Measurements from ENCODE around the gene CFAP90. TPM values are rescaled to one million over a fixed set of nuclear protein-coding genes. Genes with fewer than 3 reads are reported as not detected.

Gene CFAP90
- total and polyA plus RNA-seq, 2 of the 8 experiments (the other 6 are each of a cell fraction or from before 2014, with no cell fraction given): 0.39 to 0.92 TPM

GRCh38 chr5:7852988-7853387, 2.1 kb upstream of the CFAP90 start:
- no peak overlapping the region for H3K18ac ChIP-seq (ENCODE audit: extremely low read depth, low read length)
- no peak overlapping the region for H2AFZ ChIP-seq (ENCODE audit: low read length)
- 80% methylated on average over 2 of the region's 2 CpGs; no CpG with 5 or more reads in 1 of the 2 experiments for WGBS, 2 experiments (ENCODE audit: extremely low coverage in 1 of 2, insufficient coverage in 1 of 2, insufficient read length in 1 of 2, insufficient replicate concordance in 2 of 2, low coverage in 1 of 2, low lambda C conversion rate in 2 of 2, missing lambda C conversion rate in 1 of 2)
- peaks cover 9% of the 10 kb centered on the region for H3K23me2 ChIP-seq (ENCODE audit: low read depth, low read length)
- H3K14ac ChIP-seq (ENCODE audit: insufficient read length): no peak overlapping the region
- H3K9ac ChIP-seq (replicated peaks in 1 of 4; ENCODE audit: extremely low read depth in 1 of 4, low read depth in 3 of 4, low read length in 3 of 4): no peak overlapping the region
- no peak overlapping the region for H3K56ac ChIP-seq (replicated peaks; ENCODE audit: insufficient read length, low read depth, low read length)
- peaks cover 0 to 16% (median 9%) of the 10 kb centered on the region in 4 experiments; a peak in 4 of 7 replicates for H3K27me3 ChIP-seq (replicated peaks in 1 of 4; ENCODE audit: control insufficient read depth in 3 of 4, extremely low read depth in 1 of 4, insufficient read depth in 3 of 4, low read length in 3 of 4)
- H3K9me3 ChIP-seq (ENCODE audit: insufficient read depth in 2 of 2, low read depth in 1 of 2, low read length in 1 of 2): no peaks in the 10 kb centered on the region
- no peak overlapping the region for H2BK12ac ChIP-seq (ENCODE audit: low read depth, low read length)
- FAIRE-seq (no peak), DNase-seq (ENCODE audit: low read depth in 1 of 2, low spot score in 2 of 2) (no peak)
- H3K27ac ChIP-seq (ENCODE audit: low read depth, low read length): no peak overlapping the region
- no peak overlapping the region for H2AK5ac ChIP-seq (ENCODE audit: low read depth, low read length)
- no peak overlapping the region for H4K5ac ChIP-seq (ENCODE audit: insufficient read length, low read depth, low read length)
- H2BK120ac ChIP-seq (replicated peaks; ENCODE audit: low read depth, low read length): no peak overlapping the region
- peaks cover 0 to 8% (median 3%) of the 10 kb centered on the region in 4 experiments; a peak in 4 of 7 replicates for H3K4me1 ChIP-seq (replicated peaks in 1 of 4; ENCODE audit: control insufficient read depth in 3 of 4, insufficient read depth in 4 of 4, low read length in 3 of 4)
- no peak overlapping the region for H2BK15ac ChIP-seq (ENCODE audit: low read length)
- no peak for TF ChIP-seq POLR2AphosphoS5 (IDR thresholded peaks at IDR 0.05; ENCODE audit: low read depth, low read length)
- no peak overlapping the region for H4K8ac ChIP-seq (ENCODE audit: extremely low read depth, insufficient read depth, low read length)
- no peak overlapping the region for H2BK20ac ChIP-seq (ENCODE audit: low read length)
- H3K79me1 ChIP-seq (ENCODE audit: low read depth, low read length): no peaks in the 10 kb centered on the region
- no peak overlapping the region for H4K91ac ChIP-seq (replicated peaks; ENCODE audit: insufficient read length, low read length)
- H3K79me2 ChIP-seq (ENCODE audit: control insufficient read depth in 1 of 2, insufficient read depth in 2 of 2, low read length in 2 of 2): no peaks in the 10 kb centered on the region
- no peaks in the 10 kb centered on the region for H4K20me1 ChIP-seq (replicated peaks in 1 of 2; ENCODE audit: control insufficient read depth in 1 of 2, insufficient read depth in 2 of 2, low read length in 2 of 2)
- H3K4me3 ChIP-seq (ENCODE audit: extremely low read depth in 1 of 4, insufficient read depth in 2 of 4, low read depth in 3 of 4, low read length in 4 of 4): no peak overlapping the region
- no peak overlapping the region for H3K4ac ChIP-seq (replicated peaks; ENCODE audit: insufficient read length, low read depth, low read length)
- H3K36me3 ChIP-seq (ENCODE audit: control insufficient read depth in 2 of 4, insufficient read depth in 4 of 4, low read length in 3 of 4): no peaks in the 10 kb centered on the region
- ChIA-PET POLR2A (ENCODE audit: partially characterized antibody) (no interaction called here), CTCF (ENCODE audit: partially characterized antibody) (interaction anchor here (1.3 kb wide), 1 partner anchor 22 kb away, joined by 3 read pairs; no protein-coding TSS in a partner anchor)
- H3K23ac ChIP-seq (ENCODE audit: insufficient read length): no peak overlapping the region
- H2BK5ac ChIP-seq (ENCODE audit: low read depth, low read length): no peak overlapping the region
- no peak overlapping the region for H3K4me2 ChIP-seq (ENCODE audit: insufficient read depth in 1 of 2, low read depth in 2 of 2, low read length in 2 of 2)
